ENCODE results near the gene RNF224. TPM values are rescaled to one million over a fixed set of nuclear protein-coding genes. Genes with fewer than 3 reads are reported as not detected.

RNF224 gene
- total RNA-seq, 4 donors from 2014 or later = 0.34 to 2.0 (median 1.1) TPM

DNA sequence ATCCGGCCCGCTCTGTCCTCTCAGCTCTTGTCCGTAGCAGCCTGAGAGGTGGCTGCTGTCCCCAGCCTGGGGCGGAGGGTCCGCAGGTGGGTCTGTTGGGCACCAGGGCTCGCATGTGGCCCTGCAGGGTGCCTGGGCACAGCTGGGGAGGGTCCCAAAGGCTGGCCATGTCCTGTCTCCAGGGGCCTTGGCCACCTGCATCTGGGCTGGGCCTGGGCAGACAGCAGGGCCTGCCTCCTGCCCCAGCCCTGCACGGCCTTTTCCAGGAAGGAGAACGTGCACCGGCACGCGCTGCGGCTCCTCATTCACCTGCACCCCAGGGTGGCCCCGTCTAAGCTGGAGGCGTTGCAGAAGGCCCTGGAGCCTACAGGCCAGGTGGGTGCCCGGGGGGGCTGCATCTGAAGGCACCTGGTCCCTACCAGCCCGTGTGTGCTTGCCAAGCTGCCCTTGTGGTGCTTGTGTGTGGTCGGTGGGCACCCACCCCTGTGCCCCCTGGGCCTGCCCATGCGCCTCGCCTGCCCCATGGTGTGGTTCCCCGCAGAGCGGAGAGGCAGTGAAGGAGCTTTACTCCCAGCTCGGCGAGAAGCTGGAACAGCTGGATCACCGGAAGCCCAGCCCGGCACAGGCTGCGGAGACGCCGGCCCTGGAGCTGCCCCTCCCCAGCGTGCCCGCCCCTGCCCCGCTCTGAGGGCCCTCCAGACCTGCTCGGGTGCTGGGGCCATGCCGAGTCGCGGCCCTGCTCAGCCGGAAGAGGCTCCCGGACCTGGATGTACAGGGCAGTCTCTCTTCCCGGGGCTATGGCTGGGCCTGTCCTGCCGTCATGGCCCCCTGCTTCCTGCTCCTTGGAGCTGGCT is 45.2 kb downstream of the RNF224 start:
- peaks cover 2% of the 10 kb centered on the region for H3K27me3 ChIP-seq
- no peak overlapping the region for H3K4me3 ChIP-seq
- H3K4me1 ChIP-seq = peaks cover 80% of the 10 kb centered on the region
- no peaks in the 10 kb centered on the region for H3K9me3 ChIP-seq
- H3K36me3 ChIP-seq = peaks cover 29% of the 10 kb centered on the region
- WGBS = 90% methylated on average over 28 of the region's 39 CpGs
- TF ChIP-seq POLR2A (IDR thresholded peaks at IDR 0.05) (no peak), EP300 (IDR thresholded peaks at IDR 0.05) (no peak), POLR2AphosphoS5 (IDR thresholded peaks at IDR 0.05) (no peak)
- TF ChIP-seq, protein P1, sequence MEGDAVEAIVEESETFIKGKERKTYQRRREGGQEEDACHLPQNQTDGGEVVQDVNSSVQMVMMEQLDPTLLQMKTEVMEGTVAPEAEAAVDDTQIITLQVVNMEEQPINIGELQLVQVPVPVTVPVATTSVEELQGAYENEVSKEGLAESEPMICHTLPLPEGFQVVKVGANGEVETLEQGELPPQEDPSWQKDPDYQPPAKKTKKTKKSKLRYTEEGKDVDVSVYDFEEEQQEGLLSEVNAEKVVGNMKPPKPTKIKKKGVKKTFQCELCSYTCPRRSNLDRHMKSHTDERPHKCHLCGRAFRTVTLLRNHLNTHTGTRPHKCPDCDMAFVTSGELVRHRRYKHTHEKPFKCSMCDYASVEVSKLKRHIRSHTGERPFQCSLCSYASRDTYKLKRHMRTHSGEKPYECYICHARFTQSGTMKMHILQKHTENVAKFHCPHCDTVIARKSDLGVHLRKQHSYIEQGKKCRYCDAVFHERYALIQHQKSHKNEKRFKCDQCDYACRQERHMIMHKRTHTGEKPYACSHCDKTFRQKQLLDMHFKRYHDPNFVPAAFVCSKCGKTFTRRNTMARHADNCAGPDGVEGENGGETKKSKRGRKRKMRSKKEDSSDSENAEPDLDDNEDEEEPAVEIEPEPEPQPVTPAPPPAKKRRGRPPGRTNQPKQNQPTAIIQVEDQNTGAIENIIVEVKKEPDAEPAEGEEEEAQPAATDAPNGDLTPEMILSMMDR (IDR thresholded peaks at IDR 0.05) = no peak
- DNase-seq (ENCODE audit: low spot score in 2 of 2) = peak in 1 of 2 donors; percentile 60
- H3K27ac ChIP-seq = peak overlapping the region; percentile 15

DNA sequence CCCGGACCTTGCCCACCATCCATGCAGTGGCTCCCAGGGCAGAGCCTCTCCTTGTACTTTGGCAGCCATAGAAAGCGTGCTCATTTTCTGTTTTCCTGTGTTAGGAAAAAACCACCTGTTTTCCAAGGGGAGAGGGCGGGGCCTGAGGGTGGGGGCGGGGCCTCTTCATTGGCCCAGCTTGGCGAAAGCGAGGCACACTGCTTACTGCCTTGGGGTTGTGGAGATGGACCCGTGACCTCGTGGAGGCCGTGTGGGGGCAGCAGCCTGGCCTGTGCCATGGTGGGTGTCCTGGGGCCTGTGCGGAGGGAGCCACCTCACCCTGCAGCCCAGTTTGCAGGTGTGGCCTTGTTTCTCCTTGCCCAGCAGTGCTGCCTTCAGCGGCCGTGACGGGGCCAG is 45.8 kb downstream of the RNF224 start:
- Histone ChIP-seq H3K27ac (no peak overlapping the region), H3K9me3 (no peaks in the 10 kb centered on the region), H3K4me1 (peaks cover 83% of the 10 kb centered on the region), H3K4me3 (no peak overlapping the region), H3K36me3 (peaks cover 25% of the 10 kb centered on the region), H3K27me3 (peaks cover 8% of the 10 kb centered on the region)
- no peak for DNase-seq (ENCODE audit: low spot score in 2 of 2)
- WGBS = 82% methylated on average over 11 of the region's 13 CpGs
- no peak for TF ChIP-seq POLR2A (IDR thresholded peaks at IDR 0.05)
- no peak for TF ChIP-seq EP300 (IDR thresholded peaks at IDR 0.05)
- TF ChIP-seq, protein P1 (IDR thresholded peaks at IDR 0.05) = no peak
- no peak for TF ChIP-seq POLR2AphosphoS5 (IDR thresholded peaks at IDR 0.05)

DNA sequence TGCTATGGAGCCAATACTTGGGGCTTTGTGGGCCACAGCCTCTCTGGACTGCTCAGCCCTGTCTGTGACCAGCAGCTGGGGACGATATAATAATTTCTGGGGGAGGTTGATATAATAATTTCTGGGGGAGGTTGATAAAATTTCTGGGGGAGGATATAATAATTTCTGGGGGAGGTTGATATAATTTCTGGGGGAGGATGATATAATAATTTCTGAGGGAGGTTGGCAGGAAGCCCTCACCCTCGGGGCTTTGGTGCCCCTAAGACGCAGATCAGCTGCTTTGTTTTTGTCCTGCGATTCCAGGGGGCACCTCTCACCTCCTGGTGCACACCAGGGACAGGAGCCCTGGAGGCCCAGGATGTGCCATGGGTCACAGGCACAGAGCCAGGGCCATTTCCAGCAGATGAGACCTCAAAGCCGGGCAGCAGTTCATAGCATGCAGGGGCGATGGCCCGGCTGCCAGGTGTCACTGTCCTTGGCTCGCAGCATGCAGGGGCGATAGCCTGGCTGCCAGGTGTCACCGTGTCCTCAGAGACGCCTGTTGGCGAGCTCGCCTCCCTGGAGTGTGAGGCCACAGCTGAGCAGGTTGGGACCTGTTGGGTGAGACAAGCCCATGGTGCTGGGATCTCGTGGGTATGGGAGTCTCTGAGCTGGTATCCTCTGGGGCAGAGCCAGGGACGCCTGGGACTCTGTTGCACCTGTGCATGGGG is 46.5 kb downstream of the RNF224 start:
- H3K4me1 ChIP-seq = peaks cover 86% of the 10 kb centered on the region
- WGBS = 55% methylated on average over 5 of the region's 15 CpGs
- peak in 1 of 2 donors; percentile 67 for DNase-seq (ENCODE audit: low spot score in 2 of 2)

DNA sequence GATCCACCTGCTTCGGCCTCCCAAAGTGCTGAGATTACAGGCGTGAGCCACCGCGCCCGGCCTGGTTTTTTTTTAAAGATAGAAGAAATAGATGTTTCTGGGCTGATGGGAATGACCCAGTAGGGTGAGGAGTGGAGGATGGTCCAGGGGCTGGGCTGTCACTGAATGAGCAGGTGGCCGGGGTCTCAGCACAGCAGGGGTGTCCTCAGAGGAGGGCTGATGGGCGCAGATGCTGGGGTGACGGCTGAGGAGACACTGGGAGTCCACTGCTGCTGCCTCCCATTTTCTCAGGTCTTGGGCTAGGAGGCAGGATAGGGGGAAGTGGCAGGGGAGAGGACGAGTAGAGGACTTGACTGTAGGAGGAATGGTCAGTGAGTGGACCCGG is 47.9 kb downstream of the RNF224 start:
- Histone ChIP-seq H3K36me3 (peaks cover 15% of the 10 kb centered on the region), H3K27ac (no peak overlapping the region), H3K4me1 (peaks cover 78% of the 10 kb centered on the region), H3K9me3 (no peaks in the 10 kb centered on the region), H3K4me3 (no peak overlapping the region), H3K27me3 (peaks cover 29% of the 10 kb centered on the region)
- TF ChIP-seq, protein P1 (IDR thresholded peaks at IDR 0.05) = no peak
- TF ChIP-seq POLR2AphosphoS5 (IDR thresholded peaks at IDR 0.05) (no peak), EP300 (IDR thresholded peaks at IDR 0.05) (no peak)
- WGBS = 84% methylated on average over 10 of the region's 10 CpGs
- peak in 1 of 2 donors; percentile 62 for DNase-seq (ENCODE audit: low spot score in 2 of 2)

More for the DNA sequence above, 46.5 kb downstream of the RNF224 start:
- peaks cover 15% of the 10 kb centered on the region for H3K27me3 ChIP-seq
- H3K9me3 ChIP-seq = no peaks in the 10 kb centered on the region
- TF ChIP-seq POLR2AphosphoS5 (IDR thresholded peaks at IDR 0.05) = no peak
- TF ChIP-seq, protein P1 (IDR thresholded peaks at IDR 0.05) = no peak
- H3K27ac ChIP-seq = peak overlapping the region; percentile 74
- H3K36me3 ChIP-seq = peaks cover 21% of the 10 kb centered on the region
- H3K4me3 ChIP-seq = no peak overlapping the region

Measured in suprapubic skin (tissue), 4 donors.